ENCODE results near the gene PTGFR.

DNA sequence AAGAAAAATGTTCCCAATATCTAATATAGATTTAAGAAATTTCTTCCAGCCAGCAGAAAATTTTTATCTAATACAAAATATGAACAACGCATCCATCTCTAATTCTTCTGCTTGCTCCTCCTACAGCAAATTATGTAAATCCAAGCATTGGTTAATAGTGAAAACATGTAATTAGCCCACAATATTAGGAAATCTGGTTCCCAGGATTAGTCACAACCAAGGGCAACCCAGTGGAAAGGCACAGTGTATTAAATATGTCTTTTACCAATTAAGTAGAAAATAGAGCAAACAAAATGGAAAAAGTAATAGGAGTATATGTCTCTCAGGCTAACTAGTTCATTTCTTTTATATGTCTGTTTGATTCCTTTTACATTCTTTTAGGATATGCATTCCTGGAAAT, 70.0 kb downstream of the PTGFR start:
- TF ChIP-seq, protein P1, sequence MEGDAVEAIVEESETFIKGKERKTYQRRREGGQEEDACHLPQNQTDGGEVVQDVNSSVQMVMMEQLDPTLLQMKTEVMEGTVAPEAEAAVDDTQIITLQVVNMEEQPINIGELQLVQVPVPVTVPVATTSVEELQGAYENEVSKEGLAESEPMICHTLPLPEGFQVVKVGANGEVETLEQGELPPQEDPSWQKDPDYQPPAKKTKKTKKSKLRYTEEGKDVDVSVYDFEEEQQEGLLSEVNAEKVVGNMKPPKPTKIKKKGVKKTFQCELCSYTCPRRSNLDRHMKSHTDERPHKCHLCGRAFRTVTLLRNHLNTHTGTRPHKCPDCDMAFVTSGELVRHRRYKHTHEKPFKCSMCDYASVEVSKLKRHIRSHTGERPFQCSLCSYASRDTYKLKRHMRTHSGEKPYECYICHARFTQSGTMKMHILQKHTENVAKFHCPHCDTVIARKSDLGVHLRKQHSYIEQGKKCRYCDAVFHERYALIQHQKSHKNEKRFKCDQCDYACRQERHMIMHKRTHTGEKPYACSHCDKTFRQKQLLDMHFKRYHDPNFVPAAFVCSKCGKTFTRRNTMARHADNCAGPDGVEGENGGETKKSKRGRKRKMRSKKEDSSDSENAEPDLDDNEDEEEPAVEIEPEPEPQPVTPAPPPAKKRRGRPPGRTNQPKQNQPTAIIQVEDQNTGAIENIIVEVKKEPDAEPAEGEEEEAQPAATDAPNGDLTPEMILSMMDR (IDR thresholded peaks at IDR 0.05; ENCODE audit: insufficient read depth, low read length, poor library complexity, severe bottlenecking), result no peak
- TF ChIP-seq EZH2phosphoT487 (conservative IDR thresholded peaks at IDR 0.05; ENCODE audit: low read length), result no peak
